Glomerular endothelial cell (primary cell): ENCODE data around the gene ENPEP. TPM values are rescaled to one million over a fixed set of nuclear protein-coding genes. Genes with fewer than 3 reads are reported as not detected.

Source experiments
- DNase-seq: peaks from one replicate; pipeline ENCODE4 v3.0.0-alpha.2; 2011; ENCODE audit warnings: low read depth, low spot score; ENCODE audit errors: extremely low read depth
- total RNA-seq: library from RNA; depleted of rRNA; stranded (reverse); fragments of >200 nt; gene quantifications from 2 replicates; pipeline ENCODE4 v1.2.3, GENCODE V29; 2015

ENPEP gene
- total RNA-seq, 1 donor from 2014 or later = 0.99 TPM

GRCh38 chr4:110597582-110597981 lies 121.6 kb downstream of the ENPEP start:
- DNase-seq = no peak

DNA sequence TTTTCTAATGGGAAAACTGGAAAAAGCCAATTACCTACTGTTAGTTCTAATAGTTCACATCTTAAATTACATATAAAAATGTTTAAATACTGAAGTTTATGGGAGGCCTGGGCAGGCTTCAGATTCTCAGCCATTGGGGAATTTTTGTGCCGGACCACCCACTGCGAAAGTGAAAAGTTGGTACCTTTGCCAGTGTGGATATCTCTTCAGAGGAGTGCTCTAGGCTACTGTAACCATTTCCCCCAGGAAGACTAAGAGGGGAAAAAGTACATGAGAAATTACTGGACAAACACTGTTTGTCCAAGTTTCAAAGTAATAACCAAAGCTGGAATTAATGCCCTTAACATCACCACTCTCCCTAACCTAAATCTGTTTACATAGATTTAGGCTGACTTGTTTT lies 126.1 kb downstream of the ENPEP start:
- no peak for DNase-seq

DNA sequence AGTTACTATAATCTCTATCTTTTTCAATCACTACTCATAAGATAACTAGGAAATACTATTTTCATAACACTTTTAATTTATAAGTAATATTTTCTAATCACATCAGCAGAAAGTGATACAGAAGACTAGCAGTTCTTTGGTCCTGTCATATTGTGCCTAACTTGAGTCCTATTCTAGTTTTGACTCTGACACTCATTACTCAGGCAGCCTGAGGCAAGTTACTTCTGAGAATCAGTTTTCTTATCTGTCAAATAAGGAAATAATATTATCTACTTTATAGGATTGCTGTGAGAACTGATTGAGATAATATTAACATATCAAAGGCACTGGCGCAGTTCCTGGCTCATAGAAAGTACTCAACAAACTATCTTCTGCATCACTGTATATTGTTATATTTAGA lies 129.1 kb downstream of the ENPEP start:
- DNase-seq = no peak

DNA sequence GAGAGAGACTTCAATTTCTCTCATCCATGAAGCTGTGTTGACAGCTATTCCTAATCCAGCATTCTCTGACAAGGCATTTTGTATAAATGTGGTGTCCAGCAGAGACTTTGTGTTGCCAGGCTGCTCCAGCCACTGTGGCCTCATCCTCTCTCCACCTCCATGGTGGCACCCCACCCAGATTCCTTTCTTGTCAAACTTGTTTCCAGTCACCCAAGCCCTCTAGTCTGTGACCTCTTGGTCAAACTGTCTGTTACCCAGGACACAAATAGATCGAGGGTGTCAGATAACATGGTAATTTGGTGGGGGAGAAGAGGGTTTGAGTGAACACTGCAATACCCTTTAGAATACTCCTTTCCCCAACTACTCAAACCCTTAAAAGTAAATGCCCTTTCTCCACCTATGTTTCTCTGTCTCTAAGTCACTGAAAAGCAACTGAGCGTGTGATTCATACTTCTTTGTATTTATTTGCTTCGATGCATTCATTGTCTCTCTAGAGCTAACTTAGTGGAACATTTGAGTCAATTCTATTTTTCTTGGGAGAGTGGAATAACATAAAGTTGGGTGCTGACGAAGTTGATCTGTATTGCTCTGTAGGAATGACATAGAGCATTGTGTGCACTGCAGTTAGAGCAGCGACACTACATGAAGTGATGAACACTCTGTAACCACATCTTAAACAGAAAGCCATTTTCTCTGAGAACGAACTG lies 133.2 kb downstream of the ENPEP start:
- DNase-seq = no peak

DNA sequence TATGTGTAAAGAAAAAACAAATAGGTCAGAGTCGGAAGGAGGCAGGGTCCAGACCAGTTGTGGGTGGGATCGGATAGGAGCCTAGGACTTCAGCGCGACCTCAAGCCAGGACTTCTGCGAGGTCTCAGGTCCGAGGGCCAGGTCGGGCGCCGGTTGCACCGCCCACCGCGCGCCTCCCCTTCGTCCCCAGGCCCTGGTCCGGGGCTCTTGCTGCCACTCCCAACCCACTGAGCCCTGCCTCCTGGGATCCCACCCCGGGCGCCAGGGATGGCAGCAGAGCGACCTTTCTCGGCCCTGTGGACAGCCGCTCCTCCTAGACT lies 134.6 kb downstream of the ENPEP start:
- no peak for DNase-seq

DNA sequence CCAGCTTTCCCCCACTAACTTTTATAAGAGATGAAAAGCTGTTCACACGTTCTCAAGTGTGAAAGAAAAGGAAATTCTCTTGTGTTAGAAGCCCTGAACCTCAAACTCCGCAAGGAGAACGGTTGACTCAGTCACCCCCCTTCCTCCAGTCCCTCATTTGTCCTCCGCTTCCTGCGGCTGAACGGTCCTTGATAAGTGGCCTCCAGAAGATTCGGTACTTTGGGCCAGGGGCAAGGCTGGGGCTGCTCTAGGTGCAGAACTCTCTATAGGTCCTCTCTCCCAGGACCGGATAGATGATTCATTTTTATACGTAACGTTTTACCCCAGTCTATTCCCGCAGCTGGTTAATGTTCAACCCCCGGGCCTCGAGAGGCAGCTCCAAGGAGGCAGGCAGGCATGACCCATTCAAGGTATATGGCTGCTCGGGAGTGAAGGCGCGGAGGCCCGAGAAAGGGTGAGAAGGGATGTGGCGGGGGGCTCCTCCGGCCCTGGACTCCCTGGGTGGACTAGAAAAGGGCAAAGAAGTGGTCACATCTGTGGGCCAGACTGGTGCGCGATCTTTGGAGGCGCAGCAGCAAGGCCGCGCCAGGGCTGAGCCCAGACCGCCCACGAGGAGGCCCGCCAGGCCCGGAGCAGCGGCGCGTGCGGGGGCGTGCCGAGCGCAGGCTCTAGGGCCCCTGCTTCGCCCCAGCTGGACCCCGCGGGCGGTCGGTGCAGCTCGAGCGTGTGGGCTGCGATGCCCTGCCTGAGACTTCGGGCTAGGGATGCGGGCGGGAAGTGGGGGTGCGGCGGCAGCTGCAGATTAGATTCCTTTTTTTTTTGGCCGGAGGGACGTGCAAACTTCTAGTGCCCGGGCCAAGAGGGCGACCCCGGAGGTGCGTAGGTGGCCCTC lies 135.2 kb downstream of the ENPEP start:
- no peak for DNase-seq

DNA sequence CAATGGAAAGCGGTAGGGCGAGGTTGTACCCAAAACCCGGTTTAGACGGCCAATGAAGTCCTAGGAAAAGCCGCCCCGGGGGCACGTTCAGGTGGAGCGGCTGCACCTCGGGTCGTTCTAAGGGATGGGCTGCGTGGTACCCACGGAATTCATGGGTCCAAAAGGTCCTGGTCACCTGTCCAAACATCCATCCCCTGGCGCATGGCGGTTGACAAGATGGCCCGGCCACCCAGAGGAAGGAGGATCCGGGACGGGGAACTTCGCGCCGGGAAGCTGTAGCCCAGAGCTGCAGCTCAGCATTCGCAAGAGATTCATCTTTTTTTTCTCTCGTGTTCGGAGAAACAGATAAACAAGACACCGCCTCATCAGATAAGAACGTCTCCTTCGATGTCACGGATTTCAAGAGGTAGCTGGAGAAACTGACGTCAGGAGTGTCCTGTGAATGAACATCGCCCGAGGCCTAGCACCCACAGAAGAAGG lies 136.1 kb downstream of the ENPEP start:
- DNase-seq = no peak

DNA sequence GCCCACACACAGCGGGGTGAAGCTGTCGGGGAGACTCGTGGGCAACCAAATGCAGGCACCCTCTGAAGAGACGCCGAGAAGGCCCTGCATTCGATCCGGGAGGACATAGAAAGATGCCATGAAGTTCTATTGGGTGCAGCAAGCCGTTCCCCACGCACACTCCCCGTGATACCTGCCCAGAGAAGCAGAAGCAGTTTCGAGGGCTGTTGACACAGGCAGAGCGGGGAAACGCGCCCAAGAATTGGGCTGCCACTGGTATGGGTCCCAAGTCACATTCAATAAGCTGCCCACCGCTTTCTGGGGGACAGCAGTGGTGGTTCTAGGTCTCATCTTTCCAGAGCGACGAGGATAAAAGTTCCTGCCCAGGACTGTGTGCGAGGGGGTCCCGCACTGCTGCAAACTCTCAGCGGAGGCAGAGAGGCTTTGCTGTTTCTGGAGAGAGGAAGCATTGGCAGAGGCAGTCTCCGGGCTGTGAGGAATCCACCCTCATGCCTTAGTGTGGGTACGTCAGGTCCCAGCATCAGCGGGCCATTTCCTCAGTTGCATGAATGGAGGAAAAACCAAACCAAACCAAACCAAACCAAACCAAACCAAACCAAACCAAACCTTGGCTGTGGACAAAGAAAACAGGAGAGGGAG lies 136.8 kb downstream of the ENPEP start:
- DNase-seq = no peak

DNA sequence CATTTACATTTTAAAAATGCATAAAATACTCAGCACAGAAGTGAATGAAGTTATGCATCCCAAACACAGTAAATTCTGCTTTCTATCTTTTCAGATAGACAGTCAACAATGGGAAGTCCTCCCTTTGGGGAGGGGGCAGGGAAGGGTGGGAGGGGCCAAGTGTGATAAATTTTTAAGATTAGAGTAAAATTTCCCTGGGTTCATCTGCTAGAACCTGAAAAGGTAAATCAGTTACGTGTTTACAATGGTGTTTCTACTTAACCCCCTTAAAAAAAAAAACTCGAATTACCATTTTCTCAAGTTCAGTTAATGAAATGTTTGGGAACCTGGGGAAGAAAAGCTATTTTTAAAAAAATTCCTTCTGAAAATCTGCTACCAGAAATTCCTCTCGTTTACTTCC lies 137.8 kb downstream of the ENPEP start:
- no peak for DNase-seq

- DNase-seq = no peak
Observed at GRCh38 chr4:110614173-110614963, 138.4 kb downstream of the ENPEP start.

Other genes starting within 250 kb of the ENPEP start
- gene PITX2, start 146.9 kb downstream of the ENPEP start, total RNA-seq = not detected in 2 replicates